Measurements from ENCODE around the gene CMTM7.

The CMTM7 gene

DNA sequence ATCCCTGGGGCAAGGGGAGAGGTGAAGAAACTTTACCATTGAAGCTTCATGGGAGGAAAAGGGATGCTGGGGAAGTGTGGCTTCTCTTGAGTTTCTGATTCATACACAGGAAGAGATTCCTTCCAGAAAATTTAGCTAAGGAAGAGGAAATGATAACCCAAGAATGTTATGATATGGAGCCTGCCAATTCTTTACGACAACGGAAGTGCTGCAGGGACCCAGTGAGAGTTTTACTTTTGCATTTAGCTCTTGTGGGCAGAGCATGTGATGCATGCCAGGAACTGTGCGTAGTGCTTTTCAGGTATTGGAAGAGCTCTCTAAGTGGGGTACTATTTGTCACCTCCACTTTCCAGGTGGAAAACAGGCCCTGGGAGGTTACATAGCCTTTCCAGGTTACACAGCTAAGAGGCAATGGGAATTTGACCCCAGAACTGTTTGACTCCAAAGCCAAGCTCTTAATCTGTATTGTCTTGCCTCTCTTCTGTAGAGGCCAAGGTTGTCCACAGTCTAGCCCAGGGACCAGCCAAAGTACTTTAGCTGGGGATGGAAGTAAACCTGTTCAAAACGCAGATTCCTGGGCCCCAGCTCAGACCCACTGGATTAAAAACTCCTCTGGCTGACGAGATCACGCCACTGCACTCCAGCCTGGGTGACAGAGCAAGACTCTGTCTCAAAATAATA, 23.0 kb downstream of the CMTM7 start:
- no peak for DNase-seq

GRCh38 chr3:32419742-32420125, 28.1 kb downstream of the CMTM7 start:
- no peak for DNase-seq

GRCh38 chr3:32420126-32421038, 28.7 kb downstream of the CMTM7 start:
- DNase-seq: peak; percentile 70

DNA sequence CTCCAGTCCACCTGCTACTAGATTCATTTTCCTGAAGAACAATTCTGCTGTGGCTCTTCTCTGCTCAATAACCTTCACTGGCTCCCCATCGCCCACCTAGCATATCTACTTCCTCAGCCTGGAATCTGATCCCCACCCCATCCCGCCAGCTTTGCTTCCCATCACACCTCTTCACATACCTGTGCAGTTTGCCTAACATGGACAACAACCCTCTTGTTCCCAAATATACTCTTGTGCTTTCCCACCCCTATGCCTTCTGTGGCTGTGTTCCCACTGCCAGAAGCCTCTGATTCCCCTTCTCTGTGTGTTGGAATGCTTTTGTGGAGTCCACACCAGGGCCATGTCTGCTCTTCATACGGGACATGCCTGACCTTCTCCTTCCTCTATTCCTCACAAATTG, 29.5 kb downstream of the CMTM7 start:
- no peak for DNase-seq

DNA sequence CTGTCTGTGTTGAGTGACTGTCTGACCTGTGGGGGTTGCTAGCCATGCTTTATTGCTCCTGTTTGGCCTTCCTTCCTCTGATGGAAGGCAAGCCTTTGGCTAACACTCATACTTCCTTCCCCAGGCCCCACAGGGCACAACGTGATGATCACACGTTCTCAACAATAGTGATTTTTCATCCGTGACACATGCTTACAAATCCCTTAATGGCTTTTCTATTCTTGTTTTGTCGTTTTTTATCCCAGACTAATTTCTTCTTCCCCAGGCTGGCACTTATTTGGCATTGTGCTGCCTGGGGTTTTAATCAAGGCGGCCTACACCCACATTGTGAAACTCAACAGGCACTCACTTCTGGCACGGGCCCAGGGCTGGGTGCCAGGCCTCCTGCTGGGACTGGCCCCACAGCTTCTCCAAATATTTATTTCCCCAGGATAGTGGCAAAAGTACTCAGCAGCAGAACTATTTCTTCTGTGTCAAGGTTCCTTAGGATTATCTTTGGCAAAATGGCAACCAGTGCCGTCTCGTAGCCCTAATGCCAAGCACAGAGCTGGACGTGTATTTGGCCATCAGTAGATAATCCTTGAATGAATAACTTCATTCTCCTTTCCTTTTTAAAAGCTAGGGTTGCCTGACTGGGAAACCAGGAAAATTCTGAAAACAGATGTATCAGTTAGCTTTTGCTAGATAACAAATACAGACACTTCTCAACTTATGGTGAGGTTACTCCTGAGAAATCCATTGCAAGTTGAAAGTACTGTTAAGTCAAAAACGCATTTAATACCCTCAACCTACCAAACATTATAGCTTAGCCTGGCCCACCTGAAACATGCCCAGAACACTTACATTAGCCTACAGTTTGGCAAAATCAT, 30.6 kb downstream of the CMTM7 start:
- peak; percentile 74 for DNase-seq

DNA sequence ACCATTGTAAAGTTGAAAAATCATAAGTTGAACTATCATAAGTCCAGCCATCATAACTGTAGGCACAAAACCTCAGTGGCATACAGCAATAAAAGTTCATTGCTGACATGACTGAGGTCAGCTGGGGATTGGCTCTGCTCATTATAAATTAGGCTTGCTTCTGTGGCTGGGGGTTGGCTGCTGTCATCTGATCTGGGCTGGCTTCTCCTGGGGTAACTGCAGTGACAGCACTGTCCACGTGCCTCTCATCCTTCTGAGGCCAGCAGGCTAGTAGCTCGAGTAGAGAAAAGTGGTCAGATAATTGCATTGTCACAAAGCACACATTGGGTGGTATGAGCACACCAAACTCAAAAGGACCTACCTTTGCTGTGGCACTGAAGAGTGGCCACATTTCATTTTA, 31.3 kb downstream of the CMTM7 start:
- DNase-seq: no peak

- DNase-seq: no peak
Measured at GRCh38 chr3:32423534-32423933, 31.9 kb downstream of the CMTM7 start.

GRCh38 chr3:32423956-32424557, 32.4 kb downstream of the CMTM7 start:
- no peak for DNase-seq

DNA sequence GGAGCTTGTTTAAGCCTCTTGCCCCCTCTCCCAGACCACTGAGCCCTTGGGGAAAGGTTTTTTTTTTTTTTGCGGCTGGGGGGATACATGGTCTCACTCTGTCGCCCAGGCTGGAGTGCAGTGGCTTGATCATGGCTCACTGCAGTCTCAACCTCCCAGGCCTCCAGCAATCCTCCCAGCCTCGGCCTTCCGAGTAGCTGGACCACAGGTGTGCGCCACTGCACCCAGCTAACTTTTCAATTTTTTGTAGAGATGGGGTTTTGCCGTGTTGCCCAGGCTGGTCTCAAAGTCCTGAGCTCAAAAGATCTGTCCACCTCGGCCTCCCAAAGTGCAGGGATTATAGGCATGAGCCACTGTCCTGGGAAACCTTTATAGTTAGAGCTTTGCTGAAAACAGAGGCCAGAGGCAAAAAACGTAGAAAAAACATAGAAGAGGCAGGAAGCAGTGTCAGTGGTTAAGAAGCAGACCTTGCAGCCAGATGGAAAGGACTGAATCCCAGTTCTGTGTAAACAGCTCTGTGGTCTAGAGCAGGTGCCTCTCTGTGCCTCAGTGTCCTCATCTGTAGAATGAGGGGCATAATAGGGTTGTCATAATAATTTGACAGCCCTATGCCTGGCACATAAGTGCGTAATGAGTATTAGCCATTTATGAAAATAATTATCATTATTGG, 33.1 kb downstream of the CMTM7 start:
- DNase-seq: no peak

DNA sequence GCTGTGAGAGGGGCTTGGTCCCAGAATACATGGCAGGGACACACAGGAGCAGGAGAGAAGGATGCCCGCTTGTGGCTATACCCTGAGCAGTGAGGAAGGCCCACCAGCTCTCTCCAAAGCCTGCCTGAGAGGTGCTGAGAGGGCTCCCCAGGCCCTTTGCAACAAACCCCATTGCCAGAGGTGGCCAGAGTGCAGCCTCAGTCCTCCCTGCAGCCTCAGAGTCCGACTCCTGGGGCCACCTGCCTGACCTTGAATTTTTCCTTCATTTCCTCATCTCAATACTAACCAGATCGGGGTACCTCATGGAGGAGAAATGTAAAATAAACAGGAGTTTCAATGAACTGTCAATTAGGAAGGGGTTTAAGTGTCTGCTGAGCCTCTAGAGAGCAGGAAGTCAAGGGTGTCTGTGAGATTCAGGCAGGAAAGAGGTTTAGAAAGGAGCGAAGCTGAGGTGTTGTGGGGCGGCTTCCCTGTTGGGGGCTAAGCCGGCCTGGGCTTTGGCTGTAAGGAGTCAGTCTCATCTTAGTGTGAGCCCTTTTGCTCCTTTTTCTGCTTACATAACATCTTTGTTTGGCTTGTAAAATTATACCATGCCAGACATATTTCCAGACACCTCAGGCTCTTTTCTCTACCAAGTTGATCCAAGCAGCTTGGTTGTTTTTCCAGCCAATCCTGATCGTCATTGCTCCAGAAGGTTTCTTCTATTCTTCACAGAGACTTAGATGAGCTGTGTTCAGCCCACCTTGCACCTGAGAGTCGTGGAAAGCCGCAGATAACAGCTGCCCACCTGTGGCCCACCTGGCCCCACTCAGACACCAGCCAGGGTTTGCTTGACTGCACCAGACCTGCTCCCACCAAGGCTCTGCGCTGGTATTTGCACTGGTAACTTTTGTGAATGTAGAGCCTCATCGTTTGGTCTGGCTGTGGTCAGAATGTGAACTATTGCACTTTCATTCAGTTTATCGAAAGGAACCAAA, 36.7 kb downstream of the CMTM7 start:
- no peak for DNase-seq

- DNase-seq: no peak
Measured at GRCh38 chr3:32430900-32431299, 39.2 kb downstream of the CMTM7 start.

DNA sequence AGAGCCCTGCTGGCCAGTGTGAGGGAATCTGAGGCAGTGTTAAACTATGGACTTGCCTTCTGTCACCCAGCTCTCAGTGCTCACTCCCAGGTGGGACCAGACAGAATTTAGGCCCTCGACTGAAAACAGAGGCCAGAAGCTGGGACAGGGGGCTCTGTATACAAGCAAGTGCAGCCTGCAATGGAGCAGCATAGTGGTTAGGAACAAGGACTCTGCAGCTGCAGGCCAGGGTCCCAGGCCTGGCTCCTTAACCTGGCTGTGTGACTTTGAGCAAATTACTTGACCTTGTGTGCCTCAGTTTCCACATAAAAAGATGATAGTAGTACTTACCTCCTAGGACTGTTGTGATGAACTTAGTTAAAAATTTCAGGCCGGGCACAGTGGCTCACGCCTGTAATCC, 39.8 kb downstream of the CMTM7 start:
- DNase-seq: no peak

DNA sequence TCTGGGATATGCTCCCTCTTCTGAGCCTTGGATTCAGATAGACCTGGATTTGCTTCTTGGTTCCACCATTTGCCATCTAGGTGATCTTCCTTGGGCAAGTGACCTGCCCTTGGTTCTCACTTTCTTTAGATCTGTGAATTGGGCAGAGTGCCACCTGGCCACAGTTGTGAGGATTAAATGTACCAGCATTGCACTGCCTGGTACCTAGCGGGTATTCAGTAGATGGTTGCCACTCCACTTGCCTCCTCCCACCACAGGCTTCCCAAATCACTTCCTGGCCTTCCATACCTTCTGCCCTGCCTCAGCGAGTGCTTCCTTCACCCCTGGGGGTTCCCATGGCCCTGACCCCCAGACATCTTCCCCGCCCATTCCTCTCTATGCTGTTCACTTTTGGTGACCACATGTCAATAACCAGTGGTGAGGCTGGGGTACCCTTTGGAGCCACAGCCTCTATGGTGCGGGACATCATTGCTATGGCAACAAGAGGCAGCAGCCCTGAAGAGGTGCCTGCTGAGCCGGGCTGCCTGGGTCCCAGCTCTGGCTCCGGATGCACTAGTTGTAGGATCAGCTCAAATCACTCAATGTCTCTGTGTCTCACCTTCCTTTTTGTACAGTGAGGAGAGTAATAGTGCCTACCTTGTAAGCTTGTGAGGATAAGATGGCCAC, 40.5 kb downstream of the CMTM7 start:
- DNase-seq: no peak

DNA sequence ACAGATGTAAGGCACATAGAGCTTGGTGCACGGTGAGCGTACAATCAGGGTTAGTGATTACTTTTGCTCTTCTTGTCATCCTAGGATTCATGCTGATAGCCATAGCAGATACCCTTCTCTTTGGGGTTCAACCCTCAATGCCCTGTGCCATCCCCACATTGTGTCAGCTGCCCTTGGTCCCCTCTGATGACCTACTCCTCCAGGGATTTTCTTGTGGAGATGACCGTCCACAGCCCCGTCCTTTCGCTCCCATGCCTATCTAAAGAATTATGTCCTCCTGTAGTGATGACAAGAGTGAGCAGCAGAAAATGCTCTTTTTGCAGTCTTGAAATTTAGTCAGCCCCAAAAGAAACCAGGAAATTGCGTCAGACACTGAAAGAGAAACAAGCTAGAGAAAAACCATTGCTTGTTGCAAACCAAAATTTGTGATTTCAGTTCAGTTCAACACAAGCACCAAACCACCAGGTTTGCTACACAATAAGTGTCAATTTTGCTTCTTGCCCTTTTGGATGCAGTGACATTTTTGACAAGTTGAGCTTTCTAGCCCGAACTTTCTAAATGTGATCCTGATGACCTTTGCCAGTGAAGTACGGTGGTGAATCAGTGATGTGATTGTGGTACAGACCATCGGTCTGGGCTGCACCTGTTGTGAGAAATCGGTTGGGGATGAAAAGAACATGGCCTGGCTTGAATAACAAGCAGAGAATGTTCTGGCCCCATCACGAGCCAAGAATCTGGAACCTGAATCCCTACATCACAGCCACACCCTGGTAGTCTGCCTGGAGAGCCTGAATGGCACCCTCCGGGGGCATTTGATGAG, 41.3 kb downstream of the CMTM7 start:
- no peak for DNase-seq

- DNase-seq: no peak
Measured at GRCh38 chr3:32434206-32434605, 42.6 kb downstream of the CMTM7 start.

DNA sequence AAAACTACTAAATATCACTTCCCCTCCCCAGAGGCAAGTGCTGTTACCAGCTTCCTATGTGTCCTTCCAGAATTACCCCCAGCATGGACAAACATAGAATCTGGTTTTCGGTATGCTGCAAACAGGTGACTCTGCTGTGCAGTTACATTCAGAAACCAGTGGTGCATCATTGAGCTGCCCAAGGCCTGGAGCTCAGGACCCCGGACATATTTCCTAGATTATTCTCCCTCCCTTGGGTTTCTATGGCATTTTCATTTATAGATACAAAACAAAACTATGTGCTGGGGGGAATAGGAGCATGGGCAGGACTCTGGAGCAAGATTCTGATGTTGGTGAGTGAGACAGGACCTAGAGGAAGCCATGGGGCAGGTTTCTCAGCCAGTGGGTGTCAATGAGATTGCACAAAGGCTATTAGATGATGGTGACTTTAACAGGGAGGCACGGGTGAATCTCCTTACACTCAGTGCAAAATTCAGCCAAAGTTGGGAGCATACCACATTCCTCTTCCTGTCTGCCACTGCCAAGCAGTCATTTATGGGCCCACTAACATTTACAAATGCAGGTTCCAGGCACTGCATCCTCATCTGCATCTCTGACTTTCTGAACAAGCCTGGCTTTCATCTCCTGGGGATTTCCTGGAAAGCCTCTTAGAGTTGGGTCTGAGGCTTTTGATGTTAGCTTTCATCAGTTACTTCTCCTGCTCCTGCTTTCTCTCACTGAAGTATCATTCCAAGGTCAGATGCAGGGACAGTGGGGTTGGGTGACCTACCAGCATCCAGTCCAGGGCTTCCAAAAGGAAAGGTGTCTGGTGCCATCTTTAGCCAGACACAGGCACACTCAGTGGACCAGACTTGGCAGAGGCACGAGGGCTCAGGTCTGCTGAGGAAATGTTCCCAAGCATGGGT, 44.5 kb downstream of the CMTM7 start:
- DNase-seq: no peak

DNA sequence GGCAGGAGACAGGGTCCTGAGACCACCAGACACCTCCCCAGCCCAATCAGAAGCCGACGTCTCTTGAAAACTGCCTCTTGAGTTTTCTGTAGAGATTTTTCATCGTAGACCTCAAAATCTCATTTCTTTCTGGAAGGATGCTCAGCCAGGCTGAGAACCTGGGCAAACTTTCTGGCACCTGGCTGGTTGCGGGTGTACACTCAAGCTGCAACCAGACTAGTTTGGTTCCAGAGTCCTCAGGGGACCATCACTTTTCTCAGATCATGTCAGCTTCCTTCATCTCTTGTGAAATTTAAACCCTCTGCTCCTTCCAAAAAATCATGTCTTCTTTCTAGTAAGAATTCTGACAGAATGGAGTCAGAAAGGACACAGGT, 45.1 kb downstream of the CMTM7 start:
- no peak for DNase-seq

DNA sequence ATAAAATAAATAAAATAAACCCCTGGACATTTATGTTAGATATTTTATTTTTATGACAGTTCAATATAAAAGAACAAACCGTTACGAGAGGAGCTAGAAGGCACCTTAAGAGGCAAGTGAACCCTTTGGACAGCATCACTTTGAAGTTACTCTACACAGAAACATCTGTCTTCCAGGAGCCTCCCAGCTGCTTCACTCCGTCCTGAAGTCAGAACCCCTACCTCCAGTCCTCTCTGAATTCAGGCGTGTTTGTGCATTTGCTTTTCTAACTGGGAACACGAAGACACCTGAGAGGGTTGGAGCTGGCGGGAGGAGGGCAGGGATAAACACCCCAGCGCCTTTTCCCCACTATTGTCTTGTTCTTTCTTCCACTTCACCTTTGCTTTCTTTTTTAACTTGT, 46.2 kb downstream of the CMTM7 start:
- DNase-seq: no peak

Data from left hindlimb (tissue), 1 donor.